Liver (tissue), 9 donors: Measurements from ENCODE around the gene ABCC10. TPM values are rescaled to one million over a fixed set of nuclear protein-coding genes. Genes with fewer than 3 reads are reported as not detected.

Experiments
- DNase-seq: peaks from one replicate; pipeline ENCODE4 v3.0.0-alpha.2; 2017; ENCODE audit warnings: low spot score
- H3K27ac ChIP-seq, 2 donors: one replicate each; pipeline ENCODE4 v1.7.0; 2013; ENCODE audit warnings: inconsistent platforms in 2 of 2, low read length in 2 of 2, control low read depth in 1 of 2, low read depth in 1 of 2, mild to moderate bottlenecking in 1 of 2
- H3K27me3 ChIP-seq, 4 donors: one replicate each; pipeline versions ENCODE4 v1.6.1 to v1.7.0; 2013; ENCODE audit warnings: low read length in 3 of 4, inconsistent platforms in 1 of 4, mild to moderate bottlenecking in 1 of 4, moderate library complexity in 1 of 4; ENCODE audit not compliant: control insufficient read depth in 4 of 4, insufficient read depth in 4 of 4
- H3K36me3 ChIP-seq, 4 donors: one replicate each; pipeline versions ENCODE4 v1.6.1 to v1.7.0; 2013; ENCODE audit warnings: low read length in 3 of 4, mild to moderate bottlenecking in 3 of 4, low read depth in 1 of 4, moderate library complexity in 1 of 4; ENCODE audit not compliant: control insufficient read depth in 4 of 4, insufficient read depth in 3 of 4
- H3K4me1 ChIP-seq, 4 donors: one replicate each; pipeline versions ENCODE4 v1.6.1 to v1.7.0; 2013; ENCODE audit warnings: low read length in 3 of 4, mild to moderate bottlenecking in 3 of 4, moderate library complexity in 1 of 4; ENCODE audit not compliant: control insufficient read depth in 4 of 4, insufficient read depth in 4 of 4
- H3K4me3 ChIP-seq, 3 donors: one replicate each; pipeline versions ENCODE4 v1.6.1 to v1.7.0; 2013; ENCODE audit warnings: low read length in 3 of 3, control low read depth in 1 of 3, low read depth in 1 of 3, mild to moderate bottlenecking in 1 of 3
- H3K9ac ChIP-seq, 2 donors: one replicate each; pipeline ENCODE4 v1.7.0; 2013; ENCODE audit warnings: low read length in 2 of 2, mild to moderate bottlenecking in 2 of 2, moderate library complexity in 2 of 2, control low read depth in 1 of 2, low read depth in 1 of 2
- H3K9me3 ChIP-seq, 4 donors: one replicate each; pipeline versions ENCODE4 v1.6.1 to v1.7.0; 2013; ENCODE audit warnings: low read length in 3 of 4; ENCODE audit not compliant: control insufficient read depth in 4 of 4
- ATF3 ChIP-seq: IDR thresholded peaks from 2 replicates; pipeline ENCODE4 v1.6.1; 2016; ENCODE audit warnings: antibody characterized with exemption
- CTCF ChIP-seq: fragments of 150-350 bp; IDR thresholded peaks from 2 replicates; pipeline ENCODE4 v1.5.1; 2017; ENCODE audit warnings: improper control_type of control experiment, low read depth, low read length; ENCODE audit not compliant: missing input control
- EGR1 ChIP-seq, 2 donors: IDR thresholded peaks; 2 replicates each; pipeline ENCODE4 v1.6.1; 2016 to 2018; ENCODE audit warnings: antibody characterized with exemption in 2 of 2, low read depth in 2 of 2
- FOXA1 ChIP-seq: IDR thresholded peaks from 2 replicates; pipeline ENCODE4 v1.6.1; 2016; ENCODE audit warnings: antibody characterized with exemption
- FOXA2 ChIP-seq: IDR thresholded peaks from 2 replicates; pipeline ENCODE4 v1.6.1; 2016; ENCODE audit warnings: antibody characterized with exemption
- GABPA ChIP-seq, 2 donors: IDR thresholded peaks in 1 of 2; conservative IDR thresholded peaks in 1 of 2; 2 replicates each; pipeline ENCODE4 v1.6.1; 2016; ENCODE audit warnings: antibody characterized with exemption in 2 of 2, mild to moderate bottlenecking in 1 of 2, moderate library complexity in 1 of 2
- HNF4A ChIP-seq, 2 donors: conservative IDR thresholded peaks; 2 replicates each; pipeline ENCODE4 v1.6.1; 2016; ENCODE audit warnings: antibody characterized with exemption in 2 of 2, mild to moderate bottlenecking in 2 of 2
- HNF4G ChIP-seq: IDR thresholded peaks from 2 replicates; pipeline ENCODE4 v1.6.1; 2016; ENCODE audit warnings: antibody characterized with exemption
- JUND ChIP-seq, 2 donors: IDR thresholded peaks; 2 replicates each; pipeline ENCODE4 v1.6.1; 2016; ENCODE audit warnings: antibody characterized with exemption in 2 of 2
- MAX ChIP-seq: IDR thresholded peaks from 2 replicates; pipeline ENCODE4 v1.6.1; 2016; ENCODE audit warnings: antibody characterized with exemption
- NR2F2 ChIP-seq: IDR thresholded peaks from 2 replicates; pipeline ENCODE4 v1.6.1; 2016; ENCODE audit warnings: antibody characterized with exemption
- RAD21 ChIP-seq, 2 donors: IDR thresholded peaks; 2 replicates each; pipeline ENCODE4 v1.6.1; 2016; ENCODE audit warnings: antibody characterized with exemption in 2 of 2, mild to moderate bottlenecking in 2 of 2
- REST ChIP-seq: IDR thresholded peaks from 2 replicates; pipeline ENCODE4 v1.6.1; 2016; ENCODE audit warnings: antibody characterized with exemption, mild to moderate bottlenecking
- RXRA ChIP-seq, 2 donors: IDR thresholded peaks; 2 replicates each; pipeline ENCODE4 v1.6.1; 2017 to 2018; ENCODE audit warnings: antibody characterized with exemption in 2 of 2, mild to moderate bottlenecking in 1 of 2
- SP1 ChIP-seq: IDR thresholded peaks from 2 replicates; pipeline ENCODE4 v1.6.1; 2018; ENCODE audit warnings: antibody characterized with exemption, mild to moderate bottlenecking
- TAF1 ChIP-seq: conservative IDR thresholded peaks from 2 replicates; pipeline ENCODE4 v1.6.1; 2016; ENCODE audit warnings: antibody characterized with exemption, mild to moderate bottlenecking
- YY1 ChIP-seq: IDR thresholded peaks from 2 replicates; pipeline ENCODE4 v1.6.1; 2016; ENCODE audit warnings: antibody characterized with exemption, mild to moderate bottlenecking
- ZBTB33 ChIP-seq: IDR thresholded peaks from 2 replicates; pipeline ENCODE4 v1.6.1; 2016; ENCODE audit warnings: antibody characterized with exemption
- WGBS: extraction: QIAGEN DNeasy Blood & Tissue Kit; methylation state at CpG from one replicate; pipeline ENCODE4 v1.1.7; 2013; 5-methylcytosine and 5-hydroxymethylcytosine counted together
- polyA plus RNA-seq, 2 donors: library from polyadenylated mRNA; stranded (reverse) in 1 of 2; unstranded in 1 of 2; fragments of 200-250 nt in 1 of 2; fragments of >200 nt in 1 of 2; fragmentation: Nextera tagmentation in 1 of 2; extraction: Ambion mirVana in 1 of 2; gene quantifications; one replicate each; pipeline versions ENCODE4 v1.2.1 to v1.2.3, GENCODE V29; 2013 to 2015
- total RNA-seq, 2 donors: library from RNA; depleted of rRNA; stranded (reverse); fragments of >200 nt; gene quantifications; one replicate each; pipeline ENCODE4 v1.2.3, GENCODE V29; 2014
- donor health status: healthy.
- donor health status: healthy.
- donor health status: healthy.
- donor health status: healthy.
- donor health status: healthy.

ABCC10 gene
- total and polyA plus RNA-seq, 4 donors: 3.9 to 10.6 (median 5.1) TPM

- DNase-seq: no peak
- H3K9ac ChIP-seq: no peak overlapping the region
- no peaks in the 10 kb centered on the region for H3K36me3 ChIP-seq
- H3K27me3 ChIP-seq: no peaks in the 10 kb centered on the region
- H3K27ac ChIP-seq: no peak overlapping the region
- 71% methylated on average over 5 of the region's 5 CpGs for WGBS
- no peak overlapping the region for H3K4me3 ChIP-seq
- TF ChIP-seq TAF1: no peak
- TF ChIP-seq REST: no peak
- no peak for TF ChIP-seq HNF4A (conservative IDR thresholded peaks at IDR 0.05)
- no peak for TF ChIP-seq FOXA1
- no peak for TF ChIP-seq YY1
- no peak for TF ChIP-seq HNF4G
- TF ChIP-seq EGR1 (IDR thresholded peaks at IDR 0.05; ENCODE audit: low read depth in 2 of 2): no peak
- no peak for TF ChIP-seq CTCF
- TF ChIP-seq GABPA (IDR thresholded peaks at IDR 0.05 in 1 of 2, conservative IDR thresholded peaks at IDR 0.05 in 1 of 2): no peak
- no peaks in the 10 kb centered on the region for H3K9me3 ChIP-seq
- H3K4me1 ChIP-seq: no peaks in the 10 kb centered on the region
Measured at GRCh38 chr6:43393602-43394001, 33.7 kb upstream of the ABCC10 start.

GRCh38 chr6:43394982-43395381 lies 32.4 kb upstream of the ABCC10 start:
- H3K4me1 ChIP-seq: no peaks in the 10 kb centered on the region
- no peak for TF ChIP-seq RAD21 (IDR thresholded peaks at IDR 0.05)
- 98% methylated on average over 4 of the region's 4 CpGs for WGBS
- no peak overlapping the region for H3K9ac ChIP-seq
- no peaks in the 10 kb centered on the region for H3K9me3 ChIP-seq
- no peak overlapping the region for H3K4me3 ChIP-seq
- DNase-seq: no peak
- H3K27ac ChIP-seq: no peak overlapping the region
- H3K36me3 ChIP-seq: no peaks in the 10 kb centered on the region
- H3K27me3 ChIP-seq: no peaks in the 10 kb centered on the region

- Histone ChIP-seq H3K4me1 (no peaks in the 10 kb centered on the region), H3K27me3 (no peaks in the 10 kb centered on the region), H3K9ac (no peak overlapping the region), H3K4me3 (no peak overlapping the region), H3K27ac (no peak overlapping the region), H3K9me3 (no peaks in the 10 kb centered on the region), H3K36me3 (no peaks in the 10 kb centered on the region)
- DNase-seq: no peak
- WGBS: 72% methylated on average over 4 of the region's 4 CpGs
- TF ChIP-seq HNF4A (conservative IDR thresholded peaks at IDR 0.05) (no peak), SP1 (no peak), RAD21 (IDR thresholded peaks at IDR 0.05) (no peak), EGR1 (IDR thresholded peaks at IDR 0.05; ENCODE audit: low read depth in 2 of 2) (no peak), FOXA1 (no peak), TAF1 (no peak), MAX (no peak), FOXA2 (no peak), JUND (IDR thresholded peaks at IDR 0.05) (no peak), GABPA (IDR thresholded peaks at IDR 0.05 in 1 of 2, conservative IDR thresholded peaks at IDR 0.05 in 1 of 2) (no peak), ZBTB33 (no peak), RXRA (IDR thresholded peaks at IDR 0.05) (no peak), YY1 (no peak), CTCF (no peak), HNF4G (no peak), NR2F2 (no peak), ATF3 (no peak)
Measured at GRCh38 chr6:43395776-43396175, 31.6 kb upstream of the ABCC10 start.
